DMS79 (cell line): Measurements from ENCODE around the gene RUSC1.
A peak's percentile ranks its signal among the peaks of the same experiment; 100 is the strongest.

Experiments used
- DNase-seq: peaks from one replicate; lab custom pipeline; 2025; lab: John Stamatoyannopoulos, UW

The RUSC1 gene

DNA sequence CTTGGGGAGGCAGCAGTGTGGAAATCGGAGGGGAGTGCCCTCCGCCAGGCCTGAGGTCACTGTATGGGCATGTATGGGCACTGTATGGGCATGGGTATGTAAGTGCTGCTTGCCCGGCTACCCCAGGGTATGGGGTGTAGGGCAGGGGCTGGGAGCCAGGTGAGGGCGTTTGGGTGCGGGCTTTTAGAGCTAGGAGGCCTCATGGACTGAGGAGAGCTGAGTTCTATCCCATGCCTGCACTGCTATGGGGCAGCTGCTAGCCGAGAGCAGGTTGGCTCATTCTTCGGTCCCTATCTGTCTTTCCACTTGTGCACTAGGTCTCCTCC is 24.8 kb upstream of the RUSC1 start:
- DNase-seq = no peak

DNA sequence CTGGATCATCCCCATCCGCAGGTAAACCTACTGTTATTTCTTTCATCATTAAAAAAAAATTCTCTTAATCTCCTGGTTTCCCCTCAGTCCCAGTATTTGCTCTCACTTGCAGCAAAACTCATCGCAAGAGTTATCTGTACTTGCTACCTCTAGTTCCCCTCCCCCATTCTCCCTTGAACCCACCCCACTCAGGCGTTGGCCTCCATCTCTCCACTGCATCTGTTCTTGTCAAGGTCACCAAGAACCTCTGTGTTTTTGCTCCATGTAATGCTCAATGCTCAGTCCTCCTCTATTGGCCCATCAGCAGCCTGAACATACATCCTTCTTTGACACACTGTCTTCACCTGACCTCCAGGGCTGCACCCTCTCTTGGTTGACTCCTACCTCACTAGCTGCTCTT is 24.0 kb upstream of the RUSC1 start:
- DNase-seq = no peak

DNA sequence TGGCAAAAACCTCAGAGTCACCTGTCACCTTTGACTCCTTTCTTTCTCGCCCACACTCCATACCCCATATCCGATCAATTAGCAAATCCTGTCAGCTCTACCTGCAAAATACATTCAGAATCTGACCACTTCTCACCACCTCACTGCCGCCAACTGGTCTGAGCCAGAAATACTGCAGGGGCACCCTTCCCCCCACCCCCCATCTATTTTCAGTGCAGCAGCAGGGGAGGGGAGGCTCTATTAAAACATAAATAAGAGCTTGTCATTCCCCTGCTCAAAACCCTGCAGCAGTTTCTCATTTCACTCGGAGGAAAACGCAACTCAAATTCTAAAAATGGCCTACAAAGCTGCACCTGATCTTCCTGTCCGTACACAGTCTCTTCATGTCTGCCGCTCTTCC is 23.3 kb upstream of the RUSC1 start:
- DNase-seq = no peak

DNA sequence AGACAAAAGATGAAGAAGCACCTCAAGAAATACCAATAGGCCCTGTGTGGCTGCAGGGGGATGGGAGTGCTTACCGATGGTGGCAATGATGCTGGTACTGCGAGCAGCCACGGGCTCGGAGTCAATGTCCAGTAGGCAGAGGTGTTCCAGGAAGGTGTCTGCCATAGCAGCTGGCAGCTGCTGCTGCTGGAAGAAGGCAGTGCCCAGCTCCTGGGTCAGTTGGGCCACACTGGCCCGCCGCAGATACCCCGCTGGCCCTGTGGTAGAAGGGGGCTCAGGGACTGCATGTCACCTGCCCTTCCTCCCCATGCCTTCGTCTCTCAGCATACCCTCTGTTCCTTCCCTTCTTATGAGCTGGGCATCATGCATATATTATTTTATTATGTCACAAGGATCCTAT is 20.7 kb upstream of the RUSC1 start:
- no peak for DNase-seq

DNA sequence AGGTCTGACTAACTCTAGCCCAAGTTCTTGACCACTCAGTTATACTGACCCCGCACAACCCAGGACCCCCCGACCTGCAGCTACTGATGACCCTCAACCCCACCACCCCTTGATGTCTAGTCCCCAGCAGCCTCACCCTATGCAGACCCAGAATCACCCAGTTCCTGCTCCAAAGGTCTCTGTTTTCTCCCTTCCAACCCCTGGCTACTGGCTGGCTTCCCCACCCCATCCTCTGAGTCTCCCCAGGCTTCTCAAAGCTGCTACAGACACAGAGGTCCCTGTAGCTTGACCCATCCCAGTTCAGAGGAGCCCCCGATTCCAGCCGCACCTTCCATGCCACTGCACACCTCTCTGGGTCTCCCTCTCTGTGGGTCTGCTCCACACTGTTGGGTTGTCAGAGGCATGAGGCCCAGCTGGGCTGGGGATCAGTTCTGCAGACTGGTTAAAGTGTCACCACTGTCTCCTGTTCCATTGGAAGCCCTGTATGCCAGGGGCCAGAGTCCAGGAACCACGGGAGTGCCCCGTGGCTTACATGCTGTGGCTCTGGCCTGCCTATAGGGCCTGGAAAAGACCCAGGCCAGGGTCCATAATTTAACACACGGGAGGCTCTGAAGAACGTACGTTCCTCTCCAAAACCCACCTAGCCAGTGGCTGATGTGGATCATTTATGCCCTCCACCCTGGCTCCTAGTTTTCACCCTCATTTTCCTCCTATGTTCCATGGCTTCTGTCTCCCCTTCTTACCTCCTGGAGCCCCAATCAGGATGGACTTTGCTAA is 20.0 kb upstream of the RUSC1 start:
- no peak for DNase-seq

DNA sequence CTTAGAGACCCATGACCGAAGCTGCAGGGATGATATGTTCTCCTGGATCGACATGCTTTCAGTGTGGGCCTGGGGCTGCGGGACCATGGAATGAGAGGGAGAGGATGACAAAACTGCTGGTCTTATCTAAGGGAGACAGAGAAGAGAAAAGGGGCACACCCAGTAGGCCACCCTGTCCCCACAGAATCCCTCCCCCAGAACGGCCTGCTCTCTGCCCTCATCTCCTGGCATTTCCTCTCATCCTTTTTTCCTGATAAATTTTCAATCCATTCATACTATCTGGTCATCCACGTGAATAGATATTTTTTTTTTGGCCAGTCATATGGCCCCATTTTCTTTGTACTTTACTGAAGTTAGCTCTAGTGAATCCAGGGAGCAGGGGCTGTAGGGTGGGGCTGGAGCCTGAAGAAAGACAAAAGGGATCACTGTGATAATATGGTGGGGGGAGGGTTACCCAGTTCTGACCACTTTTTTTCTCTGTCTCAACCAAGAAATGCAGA is 19.3 kb upstream of the RUSC1 start, which contains the start of gene PKLR:
Gene PKLR, minus strand, starts transcription at position 97 of the 500 bp plus-strand sequence. Its CDS starts 43 bp downstream, at position 54.
- no peak for DNase-seq

DNA sequence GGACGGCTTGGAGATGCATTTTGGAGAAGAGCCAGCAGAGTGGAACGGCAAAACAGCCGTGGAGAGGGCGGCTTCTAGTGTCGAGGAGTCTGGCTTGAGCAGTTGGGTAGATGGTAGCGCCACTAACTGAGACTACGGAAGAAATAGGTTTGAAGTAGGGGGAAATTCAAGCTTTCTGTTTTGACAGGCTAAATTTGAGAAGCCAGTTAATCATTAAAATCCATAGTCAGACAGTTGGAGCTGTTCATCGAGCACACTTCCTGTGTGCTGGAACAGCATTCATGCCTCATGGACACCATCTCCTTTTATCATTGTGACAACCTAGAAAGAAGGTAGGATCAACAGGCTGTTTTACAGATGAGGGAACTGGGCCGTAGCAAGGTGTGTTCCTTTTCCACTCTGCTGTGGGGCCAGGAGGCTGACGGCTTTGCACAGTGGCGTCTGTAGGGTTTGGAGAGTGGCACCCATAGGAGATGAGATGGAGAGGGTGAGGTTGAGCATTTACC is 16.1 kb upstream of the RUSC1 start:
- no peak for DNase-seq

DNA sequence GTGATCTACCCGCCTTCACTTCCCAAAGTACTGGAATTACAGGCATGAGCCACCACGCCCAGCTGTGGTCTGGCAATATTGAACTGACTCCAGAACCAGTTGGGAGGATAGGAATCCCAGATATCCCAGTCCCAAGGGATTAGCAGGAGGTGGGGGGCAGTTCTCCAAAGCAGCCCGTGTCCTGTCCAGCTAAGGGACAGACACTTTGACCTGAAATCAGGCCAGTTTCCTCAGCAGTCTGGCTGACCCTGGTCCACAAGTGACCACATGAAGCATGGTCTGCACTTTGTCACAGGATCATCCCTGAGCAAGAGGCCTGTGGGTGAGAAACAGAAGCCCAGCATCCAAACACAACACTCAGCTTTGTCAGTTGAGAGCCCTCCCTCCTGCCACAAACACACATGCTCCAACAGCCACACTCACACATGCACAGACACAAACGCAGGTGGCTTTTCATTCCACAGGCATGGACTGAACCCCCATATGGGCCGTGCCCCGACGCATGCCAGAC is 14.8 kb upstream of the RUSC1 start:
- DNase-seq = no peak

DNA sequence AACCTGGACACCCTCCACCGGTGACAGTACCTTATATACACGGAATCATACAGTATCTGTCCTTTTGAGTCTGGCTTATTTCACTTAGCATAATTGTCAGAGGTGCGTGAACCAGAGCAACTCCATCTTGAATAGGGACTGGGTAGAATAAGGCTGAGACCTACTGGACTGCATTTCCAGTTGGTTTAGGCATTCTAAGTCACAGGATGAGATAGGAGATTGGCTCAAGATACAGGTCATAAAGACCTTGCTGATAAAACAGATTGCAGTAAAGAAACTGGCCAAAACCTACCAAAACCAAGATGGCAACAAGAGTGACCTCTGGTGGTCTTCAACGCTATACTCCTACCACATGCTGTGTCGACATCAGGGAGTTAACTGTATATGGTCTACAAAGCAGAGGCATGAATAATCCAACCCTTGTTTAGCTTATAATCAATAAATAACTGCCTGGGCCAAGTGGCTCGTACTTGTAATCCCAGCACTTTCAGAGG is 13.4 kb upstream of the RUSC1 start:
- DNase-seq = no peak

DNA sequence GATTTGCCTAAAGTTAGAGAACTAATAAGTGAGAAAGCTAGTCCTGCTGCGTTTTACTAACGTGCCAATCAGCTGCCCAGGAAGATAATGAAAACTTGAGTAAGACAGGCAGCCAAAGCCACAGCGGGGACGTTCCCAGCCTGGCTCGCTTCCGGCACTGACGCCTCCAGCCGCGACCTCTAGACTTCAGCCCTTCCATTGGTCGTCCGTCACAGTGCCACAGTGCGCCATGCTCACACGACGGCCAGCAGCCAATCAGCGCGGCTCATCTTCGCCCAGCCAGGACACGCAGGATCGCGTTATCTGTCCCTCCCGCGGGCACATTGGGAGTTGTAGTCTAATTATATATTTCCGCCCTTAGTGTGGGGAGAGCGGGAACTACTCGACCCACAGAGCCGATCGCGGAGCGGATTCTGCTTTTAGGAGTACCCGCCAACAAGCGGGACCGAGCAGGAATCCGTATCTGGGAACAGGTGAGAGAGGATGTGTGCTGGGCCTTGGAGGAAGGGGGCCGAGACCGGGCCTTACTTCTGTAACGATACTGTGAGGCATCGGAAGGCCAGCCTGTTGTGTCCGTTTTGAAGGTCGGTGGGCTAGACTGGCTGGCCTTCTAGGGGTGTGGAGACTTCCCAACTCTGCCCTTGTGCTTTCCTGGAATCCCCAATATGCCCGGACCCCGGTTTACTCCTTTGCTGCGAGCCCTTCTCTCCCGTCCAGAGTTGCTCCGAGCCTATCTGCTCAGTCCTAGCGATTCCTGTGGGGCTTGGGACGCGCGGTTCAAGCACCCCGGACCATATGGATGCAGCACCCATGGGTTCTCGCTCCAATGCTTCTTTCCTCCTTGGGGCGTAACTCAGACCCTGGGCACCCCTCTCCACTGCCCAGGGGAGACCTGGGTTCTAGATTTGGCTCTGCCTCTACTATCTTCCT is 11.9 kb upstream of the RUSC1 start, which contains the start of gene FDPS:
Gene FDPS, plus strand, starts transcription at position 374 of the 930 bp plus-strand sequence. CDS start 924 bp downstream, outside the sequence.
- peak; percentile 98 for DNase-seq

DNA sequence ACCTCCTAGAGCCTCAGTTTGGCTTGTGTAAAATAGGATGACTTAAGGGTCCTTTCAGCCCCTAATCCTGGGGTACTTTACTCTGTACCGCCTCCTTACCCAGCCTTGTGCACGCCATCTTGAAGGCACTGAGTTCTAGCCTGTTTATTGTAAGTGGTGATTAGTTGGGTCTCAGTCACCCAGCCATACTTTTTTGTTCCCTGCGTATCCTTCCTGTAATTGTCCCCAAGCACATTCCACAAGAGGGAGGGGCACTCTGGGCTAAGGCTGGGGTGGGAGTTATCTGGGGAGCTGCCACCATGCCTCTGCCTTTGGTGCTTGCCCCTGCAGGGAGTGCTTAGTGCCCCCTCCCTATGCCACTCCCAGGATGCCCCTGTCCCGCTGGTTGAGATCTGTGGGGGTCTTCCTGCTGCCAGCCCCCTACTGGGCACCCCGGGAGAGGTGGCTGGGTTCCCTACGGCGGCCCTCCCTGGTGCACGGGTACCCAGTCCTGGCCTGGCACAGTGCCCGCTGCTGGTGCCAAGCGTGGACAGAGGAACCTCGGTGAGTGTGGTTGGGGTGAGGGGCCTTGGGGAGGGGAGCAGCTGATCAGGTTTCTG is 11.2 kb upstream of the RUSC1 start:
- DNase-seq = peak; percentile 25

DNA sequence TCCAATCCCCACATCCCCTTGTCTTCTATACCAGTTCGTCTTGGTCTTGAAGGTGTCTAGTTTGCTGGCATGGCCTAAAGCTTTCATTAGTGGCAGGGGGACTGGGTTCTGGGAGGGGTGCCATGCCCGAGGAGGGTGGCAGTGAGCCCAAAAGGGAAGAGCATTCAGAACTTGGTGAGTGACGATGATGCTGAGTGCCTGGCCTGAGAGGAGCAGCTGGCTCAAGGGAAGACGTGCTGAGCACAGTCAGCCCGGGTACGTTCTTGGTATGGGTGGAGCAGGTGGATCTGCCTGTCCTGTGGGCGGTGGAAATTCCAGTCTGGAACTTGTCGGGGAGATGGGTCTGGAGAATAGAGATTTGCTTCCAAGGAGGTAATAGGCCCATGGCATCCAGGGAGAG is 7.4 kb upstream of the RUSC1 start:
- DNase-seq = no peak

DNA sequence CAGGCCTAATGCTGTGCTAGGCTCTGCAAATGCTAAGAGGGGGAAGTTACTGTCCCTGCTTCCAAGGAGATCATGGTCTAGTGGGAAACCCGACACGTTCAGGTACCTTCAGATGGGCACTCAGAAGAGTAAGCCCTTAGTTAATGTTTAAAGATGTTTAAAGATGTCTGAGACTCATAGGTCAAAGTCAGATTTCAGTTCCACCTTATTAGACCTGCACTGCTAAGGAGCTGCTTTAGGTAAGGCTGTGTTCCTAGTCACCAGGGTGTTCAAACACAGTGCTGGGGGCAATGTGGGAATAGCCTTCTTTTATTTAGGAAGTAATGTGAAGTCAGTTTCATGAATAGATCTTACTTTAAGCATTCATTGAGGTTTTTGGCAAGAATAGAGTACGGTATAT is 3.8 kb upstream of the RUSC1 start:
- DNase-seq = no peak

DNA sequence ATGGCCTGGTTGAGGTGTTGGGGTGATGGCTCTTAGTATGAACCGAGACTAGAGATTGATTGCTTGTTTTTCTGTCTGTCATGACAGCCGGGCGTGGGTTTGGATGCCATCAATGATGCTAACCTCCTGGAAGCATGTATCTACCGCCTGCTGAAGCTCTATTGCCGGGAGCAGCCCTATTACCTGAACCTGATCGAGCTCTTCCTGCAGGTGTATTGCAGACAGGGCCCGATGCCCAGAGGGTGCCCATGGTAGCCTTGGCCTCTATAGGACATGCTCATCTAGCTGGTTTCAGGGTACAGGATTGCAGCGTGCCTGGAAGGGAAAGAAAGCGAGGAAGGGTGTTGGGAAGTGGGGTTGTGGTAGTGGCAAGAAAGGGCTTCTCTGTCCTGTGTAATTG is 2.6 kb upstream of the RUSC1 start:
- DNase-seq = no peak

DNA sequence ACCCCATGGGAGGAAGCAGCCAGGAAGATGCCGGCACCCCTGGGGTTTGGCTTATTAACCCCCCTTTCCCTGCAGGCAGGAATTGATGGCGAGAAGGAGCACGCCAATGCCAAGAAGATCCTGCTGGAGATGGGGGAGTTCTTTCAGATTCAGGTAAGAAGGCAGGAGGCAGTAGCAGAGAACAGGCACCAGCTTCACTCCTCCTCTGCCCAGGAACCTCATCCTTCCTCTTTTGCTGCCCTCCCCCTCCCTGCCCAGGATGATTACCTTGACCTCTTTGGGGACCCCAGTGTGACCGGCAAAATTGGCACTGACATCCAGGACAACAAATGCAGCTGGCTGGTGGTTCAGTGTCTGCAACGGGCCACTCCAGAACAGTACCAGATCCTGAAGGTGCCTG is 1.2 kb upstream of the RUSC1 start:
- no peak for DNase-seq

DNA sequence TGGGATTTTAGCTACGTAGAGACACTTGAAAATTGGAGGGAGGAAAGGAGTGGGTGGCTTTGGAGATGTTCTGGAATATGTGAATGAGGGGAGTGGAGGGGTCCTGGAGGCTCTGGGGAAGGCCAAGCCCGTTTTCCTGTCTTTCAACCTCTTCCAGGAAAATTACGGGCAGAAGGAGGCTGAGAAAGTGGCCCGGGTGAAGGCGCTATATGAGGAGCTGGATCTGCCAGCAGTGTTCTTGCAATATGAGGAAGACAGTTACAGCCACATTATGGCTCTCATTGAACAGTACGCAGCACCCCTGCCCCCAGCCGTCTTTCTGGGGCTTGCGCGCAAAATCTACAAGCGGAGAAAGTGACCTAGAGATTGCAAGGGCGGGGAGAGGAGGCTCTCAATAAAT is 442 bp upstream of the RUSC1 start:
- no peak for DNase-seq

DNA sequence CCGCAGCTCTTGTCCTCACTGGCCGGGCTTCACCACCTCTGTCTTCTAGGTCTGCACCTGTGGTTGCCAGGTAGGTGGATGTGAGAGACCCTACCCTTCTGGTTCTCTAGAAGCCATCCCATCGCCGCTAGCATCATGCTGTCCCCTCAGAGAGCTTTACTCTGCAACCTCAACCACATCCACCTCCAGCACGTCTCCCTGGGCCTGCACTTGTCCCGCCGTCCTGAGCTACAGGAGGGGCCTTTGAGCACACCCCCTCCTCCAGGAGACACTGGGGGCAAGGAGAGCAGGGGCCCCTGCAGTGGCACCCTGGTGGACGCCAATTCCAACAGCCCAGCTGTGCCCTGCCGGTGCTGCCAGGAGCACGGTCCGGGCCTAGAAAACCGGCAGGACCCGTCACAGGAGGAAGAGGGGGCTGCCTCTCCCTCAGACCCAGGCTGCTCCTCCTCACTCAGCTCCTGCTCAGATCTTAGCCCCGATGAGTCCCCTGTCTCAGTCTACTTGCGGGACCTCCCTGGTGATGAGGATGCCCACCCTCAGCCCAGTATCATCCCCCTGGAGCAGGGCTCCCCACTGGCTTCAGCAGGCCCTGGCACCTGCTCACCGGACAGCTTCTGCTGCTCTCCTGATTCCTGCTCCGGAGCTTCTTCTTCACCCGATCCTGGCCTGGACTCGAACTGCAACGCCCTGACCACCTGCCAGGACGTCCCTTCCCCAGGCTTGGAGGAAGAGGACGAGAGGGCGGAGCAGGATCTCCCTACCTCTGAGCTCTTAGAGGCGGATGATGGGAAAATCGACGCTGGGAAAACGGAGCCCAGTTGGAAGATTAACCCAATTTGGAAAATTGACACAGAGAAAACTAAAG is 1.2 kb downstream of the RUSC1 start:
- no peak for DNase-seq

DNA sequence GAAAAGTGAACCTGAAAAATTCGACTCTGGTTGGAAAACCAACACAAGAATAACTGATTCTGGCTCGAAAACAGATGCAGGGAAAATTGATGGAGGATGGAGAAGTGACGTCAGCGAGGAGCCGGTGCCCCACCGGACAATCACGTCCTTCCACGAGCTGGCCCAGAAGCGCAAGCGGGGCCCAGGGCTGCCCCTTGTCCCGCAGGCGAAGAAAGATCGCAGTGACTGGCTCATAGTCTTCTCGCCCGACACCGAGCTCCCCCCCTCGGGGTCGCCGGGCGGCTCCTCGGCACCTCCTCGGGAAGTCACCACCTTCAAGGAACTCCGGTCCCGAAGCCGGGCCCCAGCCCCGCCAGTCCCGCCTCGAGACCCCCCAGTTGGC is 1.9 kb downstream of the RUSC1 start:
- DNase-seq = no peak

DNA sequence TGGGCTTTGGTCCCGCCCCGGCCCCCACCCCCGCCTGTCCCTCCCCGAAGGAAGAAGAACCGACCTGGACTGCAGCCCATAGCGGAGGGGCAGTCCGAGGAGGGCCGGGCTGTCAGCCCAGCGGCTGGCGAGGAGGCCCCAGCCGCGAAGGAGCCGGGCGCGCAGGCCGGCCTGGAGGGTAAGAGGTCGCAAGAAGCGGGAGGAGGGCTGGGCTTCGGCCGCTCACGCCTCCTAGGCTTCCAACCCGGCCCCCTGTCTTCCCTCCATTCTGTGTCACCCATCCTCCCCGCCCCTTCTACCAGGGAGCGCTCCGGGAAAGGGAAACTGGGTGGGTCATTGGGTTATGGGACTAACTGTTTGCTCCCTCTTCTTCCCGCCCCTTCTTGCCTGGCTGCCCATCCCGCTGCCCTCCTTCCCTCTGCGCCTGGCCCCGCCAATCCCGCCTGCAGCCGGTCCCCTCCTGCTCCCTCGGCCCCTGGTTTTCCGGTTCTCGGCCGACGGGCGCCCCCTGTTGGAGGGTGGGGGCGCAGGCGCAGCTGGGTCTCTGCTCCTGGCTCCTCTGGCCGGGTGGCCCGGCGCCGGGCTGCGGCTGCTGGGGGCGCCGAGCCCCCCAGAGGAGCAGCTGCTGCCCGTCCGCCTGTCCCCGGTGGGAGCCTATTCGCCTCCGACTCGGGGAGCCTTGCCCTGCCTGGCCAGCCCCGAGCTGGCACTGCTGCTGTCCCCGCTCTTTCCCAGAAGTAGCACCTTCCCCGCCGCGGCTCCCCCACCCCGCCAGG is 2.4 kb downstream of the RUSC1 start:
- peak; percentile 78 for DNase-seq

DNA sequence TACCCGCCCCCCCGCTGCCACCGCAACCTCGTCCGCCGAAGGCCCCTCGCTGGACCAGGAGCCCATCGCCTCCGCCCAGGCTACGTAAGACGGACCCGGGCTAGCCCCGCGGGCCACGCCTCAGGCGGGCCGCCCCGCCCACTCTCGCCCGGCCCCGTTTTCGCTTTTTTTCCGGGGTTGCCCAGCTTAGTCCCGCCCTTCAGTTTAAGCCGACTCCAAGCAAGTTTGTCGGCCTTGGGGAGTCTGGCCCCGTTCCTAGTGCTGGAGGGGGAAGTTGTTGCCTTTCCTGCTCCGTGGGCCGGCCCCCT is 3.0 kb downstream of the RUSC1 start:
- peak; percentile 68 for DNase-seq
